Naive thymus-derived CD4-positive, alpha-beta T cell (primary cell): ENCODE data around the gene UBE2I. TPM values are rescaled to one million over a fixed set of nuclear protein-coding genes. Genes with fewer than 3 reads are reported as not detected.
A peak's percentile ranks its signal among the peaks of the same experiment; 100 is the strongest.

Experiments used
- ATAC-seq: fragments of 150-1000 bp; cut with Tn5 transposase; 2 replicates; pipeline ENCODE4 v1.10.0; 2021; ENCODE audit warnings: mild to moderate bottlenecking, moderate library complexity
- CTCF ChIA-PET: fragments of 350-600 bp; sonication (Branson Sonifier 250); formaldehyde crosslinking; loops from one replicate; lab custom pipeline; 2021; ENCODE audit warnings: antibody characterized with exemption; lab: Charles Lee
- POLR2A ChIA-PET: fragments of 350-600 bp; sonication (Branson Sonifier 250); formaldehyde crosslinking; loops from one replicate; lab custom pipeline; 2021; ENCODE audit warnings: antibody characterized with exemption, inconsistent platforms; lab: Charles Lee
- DNase-seq, 9 donors: peaks; one replicate each; pipeline versions ENCODE4 v3.0.0 to v3.0.0-alpha.2; 2020 to 2022; ENCODE audit warnings: mixed read lengths in 1 of 9
- H3K27ac ChIP-seq: one replicate; pipeline ENCODE4 v1.7.0; 2013; ENCODE audit warnings: mild to moderate bottlenecking, low read depth, low read length, moderate library complexity
- H3K27me3 ChIP-seq, 2 donors: one replicate each; pipeline ENCODE4 v1.7.0; 2013; ENCODE audit warnings: low read length in 2 of 2, mild to moderate bottlenecking in 2 of 2, moderate library complexity in 2 of 2; ENCODE audit not compliant: control insufficient read depth in 2 of 2, insufficient read depth in 2 of 2
- H3K36me3 ChIP-seq, 3 experiments: 1 replicate in 2 of 3; 2 replicates in 1 of 3; pipeline ENCODE4 v1.7.0; 2013; ENCODE audit warnings: low read length in 3 of 3, mild to moderate bottlenecking in 3 of 3, moderate library complexity in 1 of 3; ENCODE audit not compliant: insufficient read depth in 3 of 3, control insufficient read depth in 2 of 3
- H3K4me1 ChIP-seq, 2 donors: one replicate each; pipeline ENCODE4 v1.7.0; 2013; ENCODE audit warnings: low read length in 2 of 2, mild to moderate bottlenecking in 2 of 2, moderate library complexity in 1 of 2; ENCODE audit not compliant: control insufficient read depth in 2 of 2, insufficient read depth in 2 of 2
- H3K4me3 ChIP-seq: 2 replicates; pipeline ENCODE4 v1.7.0; 2013; ENCODE audit warnings: mild to moderate bottlenecking, low read length
- H3K9me3 ChIP-seq, 3 experiments: 1 replicate in 2 of 3; 2 replicates in 1 of 3; pipeline ENCODE4 v1.7.0; 2013; ENCODE audit warnings: low read length in 3 of 3; ENCODE audit not compliant: control insufficient read depth in 2 of 3
- H3K27ac Mint-ChIP-seq, 9 donors: one replicate each; pipeline ENCODE4 v1.8.0; 2020 to 2022; ENCODE audit warnings: mixed read lengths in 9 of 9, mild to moderate bottlenecking in 8 of 9, moderate library complexity in 5 of 9, inconsistent platforms in 2 of 9
- H3K27me3 Mint-ChIP-seq, 5 donors: one replicate each; pipeline ENCODE4 v1.8.0; 2021 to 2022; ENCODE audit warnings: mixed read lengths in 5 of 5, mild to moderate bottlenecking in 1 of 5
- H3K36me3 Mint-ChIP-seq, 5 donors: one replicate each; pipeline ENCODE4 v1.8.0; 2020 to 2022; ENCODE audit warnings: mixed read lengths in 5 of 5, mild to moderate bottlenecking in 3 of 5, inconsistent platforms in 1 of 5
- H3K4me1 Mint-ChIP-seq, 7 donors: one replicate each; pipeline ENCODE4 v1.8.0; 2020 to 2022; ENCODE audit warnings: mixed read lengths in 7 of 7, mild to moderate bottlenecking in 3 of 7, inconsistent platforms in 1 of 7
- H3K4me3 Mint-ChIP-seq, 10 donors: one replicate each; pipeline ENCODE4 v1.8.0; 2020 to 2022; ENCODE audit warnings: mild to moderate bottlenecking in 10 of 10, mixed read lengths in 10 of 10, moderate library complexity in 6 of 10, inconsistent platforms in 2 of 10
- H3K9me3 Mint-ChIP-seq, 11 donors: one replicate each; pipeline ENCODE4 v1.8.0; 2020 to 2022; ENCODE audit warnings: mixed read lengths in 11 of 11, mild to moderate bottlenecking in 4 of 11, inconsistent platforms in 1 of 11, moderate library complexity in 1 of 11
- intact Hi-C, 2 donors: fragments of 100-400 bp; cut with micrococcal nuclease; formaldehyde crosslinking; loops; one replicate each; pipeline ENCODE4 v1.15.1; 2023
- polyA plus RNA-seq, 2 donors: library from polyadenylated mRNA; unstranded; fragments of 300-500 nt; fragmentation: Illumina TruSeq; gene quantifications; one replicate each; pipeline ENCODE4 v1.2.3, GENCODE V29; 2021
- total RNA-seq, 6 experiments: library from RNA in 5 of 6; stranded (reverse) in 5 of 6; gene quantifications; 1 replicate in 5 of 6; 2 replicates in 1 of 6; pipeline ENCODE4 v1.2.3 and lab custom pipeline; 2021 to 2026

UBE2I gene
- total and polyA plus RNA-seq, 7 experiments from 2014 or later, result 67.2 to 277 (median 176) TPM

DNA sequence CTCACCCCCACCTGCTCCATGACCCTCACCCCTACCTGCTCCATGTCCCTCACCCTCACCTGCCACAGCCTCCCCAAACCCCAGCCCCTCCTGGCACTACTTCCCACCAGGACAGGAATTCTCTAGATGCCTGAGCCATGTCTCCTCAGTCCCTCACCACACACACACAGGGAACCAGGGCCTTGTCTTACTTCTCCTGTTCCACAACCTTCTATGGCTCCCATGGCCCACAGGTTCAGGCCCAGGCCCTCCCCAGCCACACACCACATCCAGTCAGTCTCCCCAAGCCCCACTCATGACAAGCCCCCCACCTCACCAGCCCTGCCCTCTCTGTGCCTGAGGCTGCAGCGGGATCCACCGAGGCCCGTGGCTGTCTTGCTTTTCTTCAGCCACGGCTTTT, 3.1 kb upstream of the UBE2I start:
- Histone ChIP-seq H3K27me3 (no peaks in the 10 kb centered on the region), H3K9me3 (no peaks in the 10 kb centered on the region), H3K27ac (peak overlapping the region; percentile 3), H3K4me3 (no peak overlapping the region), H3K36me3 (no peaks in the 10 kb centered on the region), H3K4me1 (peaks cover 15 to 20% of the 10 kb centered on the region in 2 donors)
- DNase-seq (no peak), ATAC-seq (no peak)
- ChIA-PET CTCF (no interaction called here), POLR2A (interaction anchor here (0.7 kb wide), 1 partner anchor 508 kb away, joined by 3 read pairs; no protein-coding TSS in a partner anchor)
- peak overlapping the region in 5 of 10 donors; percentile 38 to 97 (median 52) for H3K4me3 Mint-ChIP-seq
- H3K36me3 Mint-ChIP-seq, result peaks cover 0 to 14% (median 3%) of the 10 kb centered on the region in 5 donors
- intact Hi-C loops, result loop anchor here (5.0 to 10.0 kb wide), 4 partner anchors 106 to 851 kb away; partner anchors contain the start of genes MSRB1 (in 1 of the 2), NUBP2 (in 1 of the 2), SPSB3 (in 1 of the 2) and TRAF7 (in 1 of the 2)
- peaks cover 0 to 4% (median 0%) of the 10 kb centered on the region in 11 donors for H3K9me3 Mint-ChIP-seq
- no peaks in the 10 kb centered on the region for H3K27me3 Mint-ChIP-seq
- peak overlapping the region in 5 of 9 donors; percentile 12 to 72 (median 46) for H3K27ac Mint-ChIP-seq
- H3K4me1 Mint-ChIP-seq, result peaks cover 17 to 48% (median 23%) of the 10 kb centered on the region in 7 donors

DNA sequence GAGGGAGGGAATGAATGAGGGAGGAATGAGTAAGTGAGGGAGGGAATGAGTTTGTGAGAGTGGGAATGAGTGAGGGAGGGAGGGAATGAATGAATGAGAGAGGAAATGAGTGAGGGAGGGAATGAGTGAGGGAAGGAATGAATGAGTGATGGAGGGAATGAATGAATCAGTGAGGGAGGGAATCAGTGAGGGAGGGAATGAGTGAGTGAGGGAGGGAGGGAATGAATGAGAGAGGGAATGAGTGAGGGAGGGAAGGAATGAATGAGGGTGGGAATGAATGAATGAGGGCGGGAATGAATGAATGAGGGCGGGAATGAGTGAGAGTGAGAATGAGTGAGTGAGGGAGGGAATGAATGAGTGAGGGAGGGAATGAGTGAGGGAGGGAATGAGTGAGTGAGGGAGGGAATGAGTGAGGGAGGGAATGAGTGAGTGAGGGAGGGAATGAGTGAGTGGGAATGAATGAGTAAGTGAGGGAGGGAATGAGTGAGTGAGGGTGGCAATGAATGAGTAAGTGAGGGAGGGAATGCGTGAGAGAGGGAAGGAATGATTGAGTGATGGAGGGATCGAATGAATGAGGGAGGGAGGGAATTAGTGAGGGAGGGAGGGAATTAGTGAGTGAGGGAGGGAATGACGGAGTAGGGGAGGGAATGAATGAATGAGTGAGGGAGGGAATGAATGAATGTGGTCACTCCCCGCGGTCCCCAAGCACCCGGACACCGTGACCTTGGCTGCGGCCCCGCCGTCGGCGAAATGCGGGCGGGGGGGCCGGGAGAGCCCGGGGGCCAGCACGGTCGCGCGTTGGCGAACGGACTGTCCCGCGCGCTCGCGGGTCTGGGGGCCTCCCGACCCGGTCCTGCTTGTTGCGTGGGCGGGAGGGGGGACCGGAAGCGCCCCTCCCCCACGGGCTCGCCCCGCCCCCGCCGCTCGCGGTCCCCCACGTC, 1.1 kb upstream of the UBE2I start:
- peak in 1 of 9 donors; percentile 10 for DNase-seq
- Histone ChIP-seq H3K27me3 (no peaks in the 10 kb centered on the region), H3K4me3 (peak overlapping the region; percentile 61), H3K4me1 (peaks cover 33 to 36% of the 10 kb centered on the region in 2 donors), H3K27ac (peak overlapping the region; percentile 99), H3K9me3 (no peaks in the 10 kb centered on the region), H3K36me3 (peaks cover 0 to 15% (median 5%) of the 10 kb centered on the region in 3 experiments)
- H3K4me1 Mint-ChIP-seq, result peaks cover 11 to 57% (median 40%) of the 10 kb centered on the region in 7 donors
- ATAC-seq, result no peak
- H3K9me3 Mint-ChIP-seq, result peaks cover 0 to 4% (median 0%) of the 10 kb centered on the region in 11 donors
- H3K27ac Mint-ChIP-seq, result peak overlapping the region; percentile 54 to 100 (median 98)
- ChIA-PET POLR2A (interaction anchor here (1.5 to 1.8 kb wide), 4 partner anchors 34 to 101 kb away, joined by 3 to 7 read pairs (median 4); no protein-coding TSS in a partner anchor), CTCF (no interaction called here)
- H3K36me3 Mint-ChIP-seq, result peaks cover 0 to 14% (median 4%) of the 10 kb centered on the region in 5 donors
- intact Hi-C loops, result loop anchor here (2.0 to 10.0 kb wide), 7 partner anchors 42 to 849 kb away; partner anchors contain the start of genes GNPTG (in 1 of the 2), JMJD8 (in 1 of the 2), MSRB1 (in 1 of the 2) and NME3 (in 1 of the 2)
- H3K27me3 Mint-ChIP-seq, result no peaks in the 10 kb centered on the region
- peak overlapping the region; percentile 84 to 97 (median 90) for H3K4me3 Mint-ChIP-seq

DNA sequence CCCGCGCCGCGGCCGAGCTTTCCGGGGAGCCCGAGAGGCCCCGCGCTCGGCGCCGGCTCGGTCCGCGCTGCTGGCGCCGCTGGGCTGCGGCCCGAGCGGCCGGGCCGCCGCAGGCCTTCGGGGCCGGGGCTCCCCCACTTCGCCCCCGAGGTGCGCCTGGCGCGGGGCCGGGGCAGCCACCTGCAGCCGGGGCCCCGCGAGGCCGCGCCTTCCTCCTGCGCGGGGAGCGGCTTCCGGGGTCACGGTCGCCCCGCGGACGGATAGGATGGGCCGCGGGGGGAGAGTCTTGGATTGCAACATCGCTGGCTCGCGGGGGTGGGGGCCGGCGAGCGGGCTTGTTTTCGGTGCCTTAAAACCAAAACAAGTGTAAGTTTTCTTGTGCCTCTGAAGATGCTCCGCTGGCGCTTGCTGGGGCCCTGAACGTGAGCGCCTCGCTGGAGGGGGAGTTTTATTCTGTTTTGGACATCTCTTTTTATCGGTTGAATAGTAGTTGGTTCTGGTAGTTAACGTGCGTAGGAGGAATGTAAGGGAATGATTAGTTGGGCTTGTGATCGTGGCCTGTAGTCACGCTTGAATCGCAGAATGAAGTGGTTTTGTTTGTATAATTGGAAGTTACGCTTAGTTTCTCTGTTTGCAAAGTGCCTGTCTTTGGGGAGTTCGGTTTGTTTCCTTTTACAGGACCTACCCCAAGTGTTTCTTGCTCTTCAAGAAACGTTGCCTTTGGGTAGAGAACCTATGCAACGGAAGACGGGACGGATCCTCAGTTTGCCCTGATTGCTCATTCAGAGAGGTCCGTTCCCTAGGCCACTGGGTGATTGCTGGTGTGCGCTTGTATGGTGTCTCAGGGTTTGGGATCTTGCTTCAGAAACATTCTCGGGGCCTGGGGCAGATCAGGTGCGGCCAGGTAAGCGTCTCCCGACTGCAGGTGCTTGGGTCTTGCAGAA, 724 bp downstream of the UBE2I start:
- H3K4me3 Mint-ChIP-seq, result peak overlapping the region; percentile 92 to 100 (median 98)
- POLR2A ChIA-PET, result interaction anchor here (1.0 to 1.8 kb wide), 7 partner anchors 28 to 472 kb away, joined by 3 to 7 read pairs (median 4); partner anchors contain the start of genes NUBP2, SPSB3 and TELO2
- H3K36me3 Mint-ChIP-seq, result peaks cover 0 to 14% (median 4%) of the 10 kb centered on the region in 5 donors
- H3K4me1 Mint-ChIP-seq, result peaks cover 18 to 58% (median 32%) of the 10 kb centered on the region in 7 donors
- CTCF ChIA-PET, result no interaction called here
- DNase-seq (peak; percentile 41 to 72 (median 47)), ATAC-seq (peak; percentile 14)
- H3K27ac ChIP-seq, result peak overlapping the region; percentile 71
- H3K27me3 Mint-ChIP-seq, result no peaks in the 10 kb centered on the region
- no peaks in the 10 kb centered on the region for H3K27me3 ChIP-seq
- H3K36me3 ChIP-seq, result peaks cover 5 to 33% (median 8%) of the 10 kb centered on the region in 3 experiments
- peaks cover 26 to 33% of the 10 kb centered on the region in 2 donors for H3K4me1 ChIP-seq
- H3K27ac Mint-ChIP-seq, result peak overlapping the region; percentile 91 to 98 (median 96)
- no peaks in the 10 kb centered on the region for H3K9me3 ChIP-seq
- peaks cover 0 to 4% (median 0%) of the 10 kb centered on the region in 11 donors for H3K9me3 Mint-ChIP-seq
- intact Hi-C loops, result loop anchor here (1.0 to 10.0 kb wide), 16 partner anchors 19 to 847 kb away; partner anchors contain the start of genes GNPTG (in 2 of the 2), TSR3 (in 2 of the 2), CRAMP1 (in 1 of the 2) and HAGH (in 1 of the 2)
- H3K4me3 ChIP-seq, result peak overlapping the region; percentile 63

DNA sequence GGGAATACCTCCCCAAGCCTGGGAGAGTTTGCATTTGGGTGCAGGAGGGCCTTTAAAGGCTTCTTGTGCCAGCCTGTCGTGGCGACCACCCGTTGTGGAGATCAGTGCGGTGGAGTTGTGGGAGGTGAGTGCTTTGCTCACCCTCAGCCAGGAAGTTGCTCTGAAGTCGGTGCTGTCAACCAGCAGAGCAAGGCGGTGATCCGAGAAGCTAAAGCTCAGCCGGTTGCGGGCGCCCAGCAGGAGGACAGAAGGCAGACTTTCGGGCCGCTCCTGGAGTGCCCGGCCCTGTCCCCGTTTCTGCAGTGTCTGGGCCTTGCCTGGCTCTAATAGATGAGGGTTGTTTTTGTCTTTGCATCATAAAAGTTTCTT, 1.4 kb downstream of the UBE2I start:
- H3K27me3 ChIP-seq, result no peaks in the 10 kb centered on the region
- intact Hi-C loops, result loop anchor here (2.0 kb wide), 2 partner anchors 18 to 32 kb away; no protein-coding TSS in a partner anchor
- H3K27ac ChIP-seq, result peak overlapping the region; percentile 71
- ChIA-PET POLR2A (interaction anchor here (1.5 kb wide), 1 partner anchor 15 kb away, joined by 3 read pairs; no protein-coding TSS in a partner anchor), CTCF (no interaction called here)
- peak in 3 of 9 donors; percentile 36 to 42 (median 41) for DNase-seq
- peaks cover 5 to 40% (median 13%) of the 10 kb centered on the region in 3 experiments for H3K36me3 ChIP-seq
- peaks cover 0 to 15% (median 4%) of the 10 kb centered on the region in 5 donors for H3K36me3 Mint-ChIP-seq
- peak overlapping the region; percentile 92 to 100 (median 98) for H3K4me3 Mint-ChIP-seq
- peaks cover 26 to 33% of the 10 kb centered on the region in 2 donors for H3K4me1 ChIP-seq
- no peak for ATAC-seq
- no peaks in the 10 kb centered on the region for H3K27me3 Mint-ChIP-seq
- H3K27ac Mint-ChIP-seq, result peak overlapping the region; percentile 91 to 98 (median 96)
- H3K4me3 ChIP-seq, result peak overlapping the region; percentile 63
- H3K9me3 ChIP-seq, result no peaks in the 10 kb centered on the region
- H3K4me1 Mint-ChIP-seq, result peaks cover 18 to 58% (median 32%) of the 10 kb centered on the region in 7 donors
- H3K9me3 Mint-ChIP-seq, result peaks cover 0 to 4% (median 0%) of the 10 kb centered on the region in 11 donors

- Histone ChIP-seq H3K9me3 (no peaks in the 10 kb centered on the region), H3K4me3 (peak overlapping the region; percentile 63), H3K27me3 (no peaks in the 10 kb centered on the region), H3K4me1 (peaks cover 26 to 28% of the 10 kb centered on the region in 2 donors), H3K36me3 (peaks cover 5 to 44% (median 14%) of the 10 kb centered on the region in 3 experiments), H3K27ac (peak overlapping the region; percentile 71)
- POLR2A ChIA-PET, result interaction anchor here (1.0 to 1.5 kb wide), 2 partner anchors 14 to 396 kb away, joined by 3 read pairs; no protein-coding TSS in a partner anchor
- intact Hi-C loops, result loop anchor here (2.0 kb wide), 2 partner anchors 18 to 32 kb away; no protein-coding TSS in a partner anchor
- CTCF ChIA-PET, result no interaction called here
- DNase-seq, result no peak
- Mint-ChIP-seq H3K27me3 (no peaks in the 10 kb centered on the region), H3K4me3 (peak overlapping the region; percentile 92 to 100 (median 98)), H3K27ac (peak overlapping the region in 8 of 9 donors; percentile 91 to 98 (median 96)), H3K4me1 (peaks cover 18 to 55% (median 33%) of the 10 kb centered on the region in 7 donors), H3K9me3 (peaks cover 0 to 4% (median 0%) of the 10 kb centered on the region in 11 donors), H3K36me3 (peaks cover 0 to 19% (median 6%) of the 10 kb centered on the region in 5 donors)
- no peak for ATAC-seq
These were observed 1.8 kb downstream of the UBE2I start for GRCh38 chr16:1311212-1311737.
